Stimulated activated CD4-positive, alpha-beta T cell treated with anti-CD3 and anti-CD28 coated beads, Interleukin-12 subunit alpha, Interleukin-12 subunit beta, amount 100 ng/mL, for 4 hours (primary cell): ENCODE results near the gene RNF10.

Experiments used
- DNase-seq: peaks from one replicate; pipeline ENCODE4 v3.0.0-alpha.2; 2020

The RNF10 gene

DNA sequence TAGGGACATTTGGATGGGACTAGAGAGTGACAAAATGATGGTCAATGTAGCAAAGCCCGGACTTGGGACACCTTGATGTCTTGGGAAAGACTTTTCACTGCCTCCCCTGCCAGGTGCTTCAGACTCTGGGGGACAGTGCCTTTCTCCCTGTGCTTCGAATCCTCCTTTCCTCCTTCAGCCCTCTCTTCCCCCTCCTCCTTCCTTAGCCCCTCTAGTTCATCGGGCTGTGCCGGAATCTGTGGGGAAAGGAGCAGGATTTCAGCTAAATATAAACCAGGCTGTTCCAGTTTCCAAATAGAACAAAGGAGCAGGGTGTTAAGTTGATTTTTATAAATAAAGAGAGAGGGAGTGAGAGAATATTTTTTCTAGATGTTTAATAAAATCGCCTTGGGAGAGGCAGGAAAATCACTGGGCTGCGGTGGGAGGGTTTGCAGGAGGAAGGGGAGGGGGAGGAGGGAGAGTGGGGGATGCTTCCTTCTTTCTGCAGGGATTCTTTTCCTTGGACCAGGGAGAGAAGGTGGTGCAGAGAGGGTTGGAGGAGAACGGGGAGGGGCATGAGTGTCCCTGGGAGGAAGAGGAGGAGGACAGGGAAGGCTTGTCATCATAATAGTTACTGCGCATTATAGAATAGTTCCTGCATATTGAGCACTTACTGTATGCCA is 84.9 kb downstream of the RNF10 start:
- no peak for DNase-seq

DNA sequence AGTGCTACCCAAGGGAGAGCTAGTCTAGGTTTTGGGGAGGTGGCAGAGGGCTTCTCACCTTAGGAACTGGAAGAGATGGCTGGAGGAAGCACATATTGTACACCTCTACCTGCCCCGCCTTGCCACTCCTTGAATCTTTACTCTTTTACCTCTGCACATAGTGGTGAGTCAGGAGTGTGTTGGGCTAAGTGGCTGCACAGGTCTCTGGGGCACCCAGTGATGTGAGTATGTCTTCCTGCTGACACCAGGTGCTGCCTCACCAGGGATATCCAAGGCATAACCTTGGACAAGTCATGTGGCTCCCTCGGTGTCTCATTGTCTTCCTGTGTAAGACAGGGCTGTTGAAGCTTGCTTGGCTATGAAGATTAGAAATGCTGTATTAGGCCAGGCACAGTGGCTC is 86.5 kb downstream of the RNF10 start:
- DNase-seq = no peak

- DNase-seq = no peak
Observed at GRCh38 chr12:120625557-120626419, 91.6 kb downstream of the RNF10 start.
